GM04503 (cell line): ENCODE data around the gene FAM110D.

Experiments
- DNase-seq: peaks from one replicate; pipeline ENCODE4 v3.0.0-alpha.2; 2012; ENCODE audit warnings: low read depth

Gene FAM110D

DNA sequence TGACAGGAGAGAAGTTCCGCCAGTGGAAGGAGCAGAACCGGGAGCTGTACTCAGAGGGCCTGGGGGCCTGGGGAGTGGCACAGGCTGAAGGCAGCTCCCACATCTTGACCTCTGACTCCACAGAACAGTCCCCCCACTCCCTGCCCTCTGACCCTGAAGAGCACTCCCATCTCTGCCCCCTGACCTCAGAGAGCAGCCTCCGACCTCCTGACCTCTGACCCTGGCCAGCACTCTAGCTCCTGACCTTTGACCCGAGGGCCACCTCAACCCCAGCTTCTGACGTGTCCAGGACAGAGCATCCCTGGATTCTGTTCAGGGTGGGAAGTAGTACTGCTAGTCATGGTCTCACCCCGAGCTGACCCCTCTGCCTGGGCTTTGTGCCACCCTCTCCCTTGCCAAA lies 30.5 kb downstream of the FAM110D start:
- no peak for DNase-seq

- DNase-seq: no peak
Measured at GRCh38 chr1:26189751-26190275, 30.9 kb downstream of the FAM110D start.

- no peak for DNase-seq
Measured at GRCh38 chr1:26190373-26190987, 31.6 kb downstream of the FAM110D start, which contains the start of gene CATSPER4. TSS of gene CATSPER4 (plus strand) at chr1:26190602. CDS start at chr1:26190628, 26 bp downstream.

DNA sequence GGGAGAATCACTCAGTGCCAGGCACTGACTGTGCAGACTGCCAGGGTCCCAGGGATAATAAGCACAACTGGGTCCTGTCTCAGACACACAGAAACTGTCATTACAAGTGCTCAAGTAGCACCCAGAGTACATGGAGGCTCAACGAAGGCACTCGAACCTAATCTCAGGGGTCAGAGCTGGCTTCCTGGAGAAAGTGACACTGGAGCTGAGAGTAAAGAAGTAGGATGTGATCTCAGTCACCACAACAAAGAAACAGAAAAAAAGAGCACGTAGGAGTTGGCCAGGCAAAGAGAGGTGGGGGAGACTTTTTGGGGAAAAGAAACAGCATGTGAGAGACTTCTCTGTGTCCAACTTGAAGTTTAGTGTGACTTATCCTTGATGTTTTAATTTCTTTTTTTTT lies 32.9 kb downstream of the FAM110D start:
- DNase-seq: no peak

DNA sequence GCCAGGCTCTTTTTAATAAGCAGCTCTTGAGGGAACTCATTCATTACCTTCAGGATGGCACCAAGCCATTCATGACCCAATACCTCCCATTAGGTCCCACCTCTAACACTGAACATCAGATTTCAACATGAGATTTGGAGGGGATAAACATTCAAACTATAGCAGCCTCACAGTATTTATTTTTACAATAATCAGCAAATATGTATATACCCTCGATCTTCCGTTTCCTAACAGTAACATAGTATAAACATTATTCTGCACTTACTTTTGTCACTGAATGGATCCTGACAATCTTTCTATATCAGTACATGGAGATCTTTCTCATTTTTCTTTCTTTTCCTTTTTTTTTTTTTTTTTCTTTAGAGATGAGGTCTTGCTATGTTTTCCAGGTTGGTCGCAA lies 36.9 kb downstream of the FAM110D start:
- no peak for DNase-seq

DNA sequence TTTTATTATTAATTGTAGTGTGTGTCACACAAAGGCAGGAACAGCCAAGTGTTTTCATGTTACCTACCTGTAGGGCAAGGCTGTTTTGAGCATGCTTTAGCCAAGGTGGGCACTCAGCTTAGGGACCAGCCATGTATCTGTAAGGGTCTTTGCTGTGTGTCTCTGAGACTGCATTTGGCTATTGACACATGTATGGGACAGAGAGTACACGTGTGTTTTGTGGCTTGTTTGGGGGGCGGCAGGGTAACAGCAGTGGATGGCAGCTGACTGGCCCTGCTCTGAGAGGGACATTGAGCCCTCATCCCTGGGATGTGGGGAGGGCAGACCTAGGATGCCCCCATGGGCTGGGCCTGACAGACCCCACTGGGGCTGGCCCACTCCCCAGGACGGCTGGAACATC lies 38.4 kb downstream of the FAM110D start:
- no peak for DNase-seq

- no peak for DNase-seq
Measured at GRCh38 chr1:26197813-26198212, 38.9 kb downstream of the FAM110D start.

DNA sequence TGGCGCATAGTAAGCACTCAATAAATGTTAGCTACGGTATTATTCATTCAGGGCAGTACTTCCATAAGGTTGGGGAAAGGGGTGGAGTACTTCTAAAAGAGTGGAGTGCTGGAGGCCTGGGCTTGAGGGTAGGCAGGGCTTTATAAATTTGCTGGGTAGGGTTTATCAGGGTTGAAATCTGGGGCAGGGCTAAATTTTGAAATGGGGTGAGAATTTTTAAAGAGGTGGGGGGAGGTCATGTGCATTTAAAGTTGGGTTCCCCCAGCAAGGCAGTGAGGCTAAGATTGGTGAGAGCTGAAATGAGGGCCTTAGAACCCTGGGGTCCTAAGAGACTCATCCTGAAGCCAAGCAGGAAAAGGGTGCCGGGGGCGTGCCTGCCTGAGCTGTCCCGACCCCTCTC lies 41.5 kb downstream of the FAM110D start:
- no peak for DNase-seq

DNA sequence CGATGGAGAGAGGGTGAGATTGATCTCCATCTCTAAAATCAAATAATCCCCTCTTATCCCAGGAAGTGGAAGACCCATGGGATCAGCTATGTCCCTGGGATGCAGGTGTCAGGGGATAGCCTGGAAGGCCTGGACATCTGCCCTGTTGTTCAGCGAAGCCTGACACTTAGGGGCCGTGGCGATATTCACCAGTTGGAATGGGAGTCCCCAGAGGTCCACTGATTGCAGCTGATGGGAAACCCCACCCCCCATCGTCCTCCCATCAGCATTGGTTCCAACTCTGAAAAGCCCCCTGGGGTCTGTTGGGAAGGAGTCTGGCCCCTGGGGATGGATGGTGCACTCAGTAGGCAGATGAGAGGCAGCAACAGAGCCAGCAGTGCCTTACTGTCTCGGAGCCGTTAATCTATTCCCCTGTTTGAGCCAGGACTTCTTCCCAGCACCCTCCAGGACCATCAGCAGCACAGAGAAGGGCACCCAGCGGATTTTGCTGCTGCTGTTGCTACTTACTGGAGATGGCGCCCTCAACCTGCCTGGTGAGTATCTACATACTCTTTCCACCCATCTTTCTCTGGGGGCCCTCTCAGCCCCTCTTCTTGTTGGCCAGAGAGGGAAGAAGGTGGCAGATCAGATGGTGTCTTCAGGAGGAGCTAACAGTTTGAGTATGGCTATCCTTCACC lies 44.9 kb downstream of the FAM110D start:
- DNase-seq: no peak

GRCh38 chr1:26210147-26210870 lies 51.4 kb downstream of the FAM110D start:
- no peak for DNase-seq

DNA sequence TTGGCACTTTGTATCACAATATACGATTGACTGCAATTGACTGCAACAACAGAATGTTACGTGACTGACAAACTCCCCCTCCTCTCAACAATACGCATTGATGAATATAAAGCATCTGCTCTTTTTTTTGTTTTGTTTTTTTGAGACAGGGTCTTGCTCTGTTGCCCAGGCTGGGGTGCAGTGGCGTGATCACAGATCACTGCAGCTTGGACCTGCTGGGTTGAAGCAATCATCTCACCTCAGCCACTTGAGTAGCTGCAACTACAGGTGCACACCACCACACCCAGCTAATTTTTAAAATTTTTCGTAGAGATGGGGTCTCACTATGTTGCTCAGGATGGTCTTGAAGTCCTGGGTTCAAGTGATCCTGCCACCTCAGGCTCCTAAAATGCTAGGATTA lies 53.8 kb downstream of the FAM110D start:
- DNase-seq: no peak

GRCh38 chr1:26213335-26213905 lies 54.5 kb downstream of the FAM110D start:
- no peak for DNase-seq
